ENCODE measurements around the gene DNAJC1.

- TF ChIP-seq RAD21 (IDR thresholded peaks at IDR 0.05; ENCODE audit: low read depth) (no peak), EGR1 (IDR thresholded peaks at IDR 0.05) (no peak), TAF1 (IDR thresholded peaks at IDR 0.05; ENCODE audit: low read depth) (no peak), USF1 (IDR thresholded peaks at IDR 0.05) (no peak), TEAD4 (IDR thresholded peaks at IDR 0.05) (no peak), ZBTB7A (IDR thresholded peaks at IDR 0.05; ENCODE audit: low read depth) (no peak), TCF12 (IDR thresholded peaks at IDR 0.05; ENCODE audit: low read depth) (no peak)
Observed at GRCh38 chr10:21934307-21934706, 69.2 kb downstream of the DNAJC1 start.

All from Ishikawa (cell line).